Chondrocyte (in vitro differentiated cells): Measurements from ENCODE around the gene MRPL40. TPM values are rescaled to one million over a fixed set of nuclear protein-coding genes. Genes with fewer than 3 reads are reported as not detected.

ENCODE experiments used
- DNase-seq: peaks from one replicate; pipeline ENCODE4 v3.0.0; 2021; ENCODE audit warnings: mixed read lengths, low spot score
- H3K27ac Mint-ChIP-seq: one replicate; pipeline ENCODE4 v1.8.0; 2021; ENCODE audit warnings: mild to moderate bottlenecking, moderate library complexity, mixed read lengths; ENCODE audit not compliant: unreplicated experiment
- H3K27me3 Mint-ChIP-seq: 2 replicates; pipeline ENCODE4 v1.8.0; 2021; ENCODE audit warnings: low read depth, mixed read lengths
- H3K36me3 Mint-ChIP-seq: 2 replicates; pipeline ENCODE4 v1.8.0; 2021; ENCODE audit warnings: low read depth, mixed read lengths
- H3K4me1 Mint-ChIP-seq: 2 replicates; pipeline ENCODE4 v1.8.0; 2021; ENCODE audit warnings: low read depth, mild to moderate bottlenecking, mixed read lengths
- H3K4me3 Mint-ChIP-seq: one replicate; pipeline ENCODE4 v1.8.0; 2021; ENCODE audit warnings: mild to moderate bottlenecking, moderate library complexity, mixed read lengths; ENCODE audit not compliant: unreplicated experiment
- H3K9me3 Mint-ChIP-seq: 2 replicates; pipeline ENCODE4 v1.8.0; 2021; ENCODE audit warnings: low read depth, mixed read lengths
- CTCF ChIP-seq: fragments of 200-600 bp; sonication (generic); IDR thresholded peaks from 2 replicates; pipeline ENCODE4 v1.5.0; 2021; ENCODE audit warnings: antibody characterized with exemption, mild to moderate bottlenecking, moderate library complexity
- total RNA-seq: library from RNA; stranded (reverse); gene quantifications from 3 replicates; pipeline ENCODE4 v1.2.1, GENCODE V29; 2021

MRPL40 gene
- total RNA-seq, 1 donor from 2014 or later, result 21.8 TPM

GRCh38 chr22:19396561-19396933 lies 35.8 kb upstream of the MRPL40 start:
- peaks cover 26% of the 10 kb centered on the region for H3K36me3 Mint-ChIP-seq
- no peak overlapping the region for H3K4me3 Mint-ChIP-seq
- H3K9me3 Mint-ChIP-seq, result no peaks in the 10 kb centered on the region
- H3K4me1 Mint-ChIP-seq, result no peaks in the 10 kb centered on the region
- no peak for DNase-seq
- no peak for TF ChIP-seq CTCF
- no peak overlapping the region for H3K27ac Mint-ChIP-seq
- no peaks in the 10 kb centered on the region for H3K27me3 Mint-ChIP-seq

DNA sequence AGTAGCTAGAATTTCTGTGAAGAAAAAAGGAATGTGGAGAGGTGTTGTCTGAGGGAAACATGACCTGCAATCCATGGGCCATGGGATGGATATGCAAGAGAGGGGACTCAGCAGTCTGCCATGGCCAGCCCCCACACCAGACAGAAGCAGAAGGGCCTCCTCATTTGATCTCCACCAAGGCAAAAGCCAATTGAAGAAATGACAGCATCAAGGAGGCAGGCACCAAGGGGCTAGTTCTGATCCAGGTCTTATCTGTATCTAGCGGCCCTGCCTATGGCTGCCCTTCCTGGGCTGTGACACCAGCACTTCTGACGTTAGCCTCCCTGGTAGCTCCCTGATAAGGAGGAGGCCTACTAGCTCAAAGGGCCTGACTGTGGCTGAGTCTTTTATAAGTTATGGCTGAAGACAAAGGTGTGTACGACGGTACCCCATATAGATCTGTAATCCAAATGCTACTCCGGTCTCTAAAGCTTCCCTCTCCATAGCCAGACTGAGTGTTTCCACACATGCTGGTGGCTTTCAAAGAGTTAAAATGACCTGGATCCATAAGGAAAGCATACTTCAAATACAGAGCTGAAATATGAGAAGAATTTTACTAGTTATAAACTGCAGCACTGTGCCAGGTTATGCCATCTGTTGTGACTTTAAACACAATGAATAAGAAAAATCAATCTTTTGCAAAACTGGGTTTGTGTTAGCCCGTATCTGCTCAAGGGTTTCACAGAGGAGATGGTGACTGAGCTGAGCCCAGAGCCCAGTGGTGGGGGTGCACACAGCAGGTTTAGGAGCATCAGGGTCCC lies 35.2 kb upstream of the MRPL40 start:
- H3K27ac Mint-ChIP-seq, result no peak overlapping the region
- no peak for TF ChIP-seq CTCF
- no peaks in the 10 kb centered on the region for H3K27me3 Mint-ChIP-seq
- peaks cover 24% of the 10 kb centered on the region for H3K36me3 Mint-ChIP-seq
- H3K4me1 Mint-ChIP-seq, result no peaks in the 10 kb centered on the region
- no peak overlapping the region for H3K4me3 Mint-ChIP-seq
- no peaks in the 10 kb centered on the region for H3K9me3 Mint-ChIP-seq
- no peak for DNase-seq

GRCh38 chr22:19397734-19398104 lies 34.6 kb upstream of the MRPL40 start:
- peaks cover 24% of the 10 kb centered on the region for H3K36me3 Mint-ChIP-seq
- H3K27me3 Mint-ChIP-seq, result no peaks in the 10 kb centered on the region
- no peaks in the 10 kb centered on the region for H3K4me1 Mint-ChIP-seq
- H3K9me3 Mint-ChIP-seq, result no peaks in the 10 kb centered on the region
- no peak overlapping the region for H3K27ac Mint-ChIP-seq
- no peak for TF ChIP-seq CTCF
- H3K4me3 Mint-ChIP-seq, result no peak overlapping the region
- no peak for DNase-seq

DNA sequence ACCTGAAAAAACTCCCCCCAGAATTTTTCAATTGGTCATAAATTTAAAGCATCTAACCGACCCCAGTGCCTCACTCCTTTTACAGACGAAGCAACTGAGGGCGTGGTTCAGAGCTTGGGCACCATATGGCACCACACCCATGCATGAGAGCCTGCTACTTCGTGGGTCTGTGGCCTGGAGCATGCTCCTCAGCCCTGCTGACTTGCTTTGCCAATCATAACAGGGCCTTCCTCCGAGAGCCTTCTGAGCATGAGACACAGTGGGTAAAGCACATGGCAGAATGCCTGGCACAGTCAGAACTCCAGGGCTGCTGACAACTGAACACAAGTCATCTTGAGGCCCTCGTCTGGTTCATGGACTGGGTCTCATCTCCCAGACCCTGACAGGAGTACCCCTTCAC lies 34.1 kb upstream of the MRPL40 start:
- Mint-ChIP-seq H3K4me1 (no peaks in the 10 kb centered on the region), H3K27ac (no peak overlapping the region), H3K9me3 (no peaks in the 10 kb centered on the region), H3K36me3 (peaks cover 24% of the 10 kb centered on the region), H3K4me3 (no peak overlapping the region), H3K27me3 (no peaks in the 10 kb centered on the region)
- no peak for DNase-seq
- no peak for TF ChIP-seq CTCF

DNA sequence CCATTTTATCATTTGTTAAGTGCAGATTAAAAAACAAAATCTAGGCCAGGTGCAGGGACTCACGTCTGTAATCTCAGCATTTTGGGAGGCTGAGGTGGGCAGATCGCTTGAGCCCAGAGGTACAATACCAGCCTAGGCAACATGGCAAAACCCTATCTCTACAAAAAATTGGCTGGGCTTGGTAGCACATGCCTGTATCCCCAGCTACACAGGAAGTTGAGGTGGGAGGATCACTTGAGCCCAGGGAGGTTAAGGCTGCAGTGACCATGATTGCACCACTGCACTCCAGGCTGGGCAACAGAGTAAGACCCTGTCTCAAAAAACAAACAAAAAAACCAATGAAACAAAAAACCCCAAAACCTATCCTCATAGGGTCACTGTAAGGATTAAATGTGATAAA lies 33.7 kb upstream of the MRPL40 start:
- Mint-ChIP-seq H3K27ac (no peak overlapping the region), H3K4me1 (no peaks in the 10 kb centered on the region), H3K27me3 (no peaks in the 10 kb centered on the region), H3K4me3 (no peak overlapping the region), H3K36me3 (peaks cover 21% of the 10 kb centered on the region), H3K9me3 (no peaks in the 10 kb centered on the region)
- no peak for DNase-seq
- TF ChIP-seq CTCF, result no peak
